PFSK-1 (cell line): ENCODE measurements around the gene PURB.

Experiments
- TAF1 ChIP-seq: IDR thresholded peaks from 2 replicates; pipeline ENCODE4 v1.6.1; 2012; ENCODE audit warnings: low read length, control low read depth, borderline replicate concordance; ENCODE audit not compliant: insufficient read depth
- TF ChIP-seq, protein P1 (sequence below), 2 experiments: IDR thresholded peaks; 2 replicates each; pipeline versions ENCODE4 v1.6.1 to v1.8.0; 2011 to 2012; ENCODE audit warnings: low read depth in 2 of 2, low read length in 2 of 2, control low read depth in 1 of 2, inconsistent platforms in 1 of 2, mild to moderate bottlenecking in 1 of 2, moderate library complexity in 1 of 2; ENCODE audit not compliant: insufficient read depth in 1 of 2

DNA sequence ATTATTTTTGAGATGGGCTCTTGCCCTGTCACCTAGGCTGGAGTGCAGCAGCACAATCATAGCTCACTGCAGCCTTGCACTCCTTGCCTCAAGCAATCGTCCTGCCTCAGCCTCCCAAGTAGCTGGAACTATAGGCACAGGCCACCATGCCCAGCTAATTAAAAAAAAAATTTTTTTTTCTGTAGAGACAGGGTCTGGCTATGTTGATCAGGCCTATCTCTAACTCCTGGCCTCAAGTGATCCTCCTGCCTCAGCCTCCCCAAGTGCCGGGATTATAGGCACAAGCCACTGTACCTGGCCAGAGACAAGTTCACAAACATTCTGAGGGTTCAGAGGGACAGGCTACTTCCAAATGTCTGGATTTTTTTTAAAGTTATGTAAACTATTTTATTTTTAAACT is 32.1 kb upstream of the PURB start:
- TF ChIP-seq TAF1 = no peak
- TF ChIP-seq, protein P1, sequence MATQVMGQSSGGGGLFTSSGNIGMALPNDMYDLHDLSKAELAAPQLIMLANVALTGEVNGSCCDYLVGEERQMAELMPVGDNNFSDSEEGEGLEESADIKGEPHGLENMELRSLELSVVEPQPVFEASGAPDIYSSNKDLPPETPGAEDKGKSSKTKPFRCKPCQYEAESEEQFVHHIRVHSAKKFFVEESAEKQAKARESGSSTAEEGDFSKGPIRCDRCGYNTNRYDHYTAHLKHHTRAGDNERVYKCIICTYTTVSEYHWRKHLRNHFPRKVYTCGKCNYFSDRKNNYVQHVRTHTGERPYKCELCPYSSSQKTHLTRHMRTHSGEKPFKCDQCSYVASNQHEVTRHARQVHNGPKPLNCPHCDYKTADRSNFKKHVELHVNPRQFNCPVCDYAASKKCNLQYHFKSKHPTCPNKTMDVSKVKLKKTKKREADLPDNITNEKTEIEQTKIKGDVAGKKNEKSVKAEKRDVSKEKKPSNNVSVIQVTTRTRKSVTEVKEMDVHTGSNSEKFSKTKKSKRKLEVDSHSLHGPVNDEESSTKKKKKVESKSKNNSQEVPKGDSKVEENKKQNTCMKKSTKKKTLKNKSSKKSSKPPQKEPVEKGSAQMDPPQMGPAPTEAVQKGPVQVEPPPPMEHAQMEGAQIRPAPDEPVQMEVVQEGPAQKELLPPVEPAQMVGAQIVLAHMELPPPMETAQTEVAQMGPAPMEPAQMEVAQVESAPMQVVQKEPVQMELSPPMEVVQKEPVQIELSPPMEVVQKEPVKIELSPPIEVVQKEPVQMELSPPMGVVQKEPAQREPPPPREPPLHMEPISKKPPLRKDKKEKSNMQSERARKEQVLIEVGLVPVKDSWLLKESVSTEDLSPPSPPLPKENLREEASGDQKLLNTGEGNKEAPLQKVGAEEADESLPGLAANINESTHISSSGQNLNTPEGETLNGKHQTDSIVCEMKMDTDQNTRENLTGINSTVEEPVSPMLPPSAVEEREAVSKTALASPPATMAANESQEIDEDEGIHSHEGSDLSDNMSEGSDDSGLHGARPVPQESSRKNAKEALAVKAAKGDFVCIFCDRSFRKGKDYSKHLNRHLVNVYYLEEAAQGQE (IDR thresholded peaks at IDR 0.05; ENCODE audit: insufficient read depth in 1 of 2, low read depth in 2 of 2, low read length in 2 of 2) = no peak
